Measurements from ENCODE around the gene MPV17L2.
"Not testable (repeated sequence)": the region's sequence is repeated elsewhere in the genome, so short reads cannot be mapped to it uniquely, and the experiment has no call there.

The MPV17L2 gene

DNA sequence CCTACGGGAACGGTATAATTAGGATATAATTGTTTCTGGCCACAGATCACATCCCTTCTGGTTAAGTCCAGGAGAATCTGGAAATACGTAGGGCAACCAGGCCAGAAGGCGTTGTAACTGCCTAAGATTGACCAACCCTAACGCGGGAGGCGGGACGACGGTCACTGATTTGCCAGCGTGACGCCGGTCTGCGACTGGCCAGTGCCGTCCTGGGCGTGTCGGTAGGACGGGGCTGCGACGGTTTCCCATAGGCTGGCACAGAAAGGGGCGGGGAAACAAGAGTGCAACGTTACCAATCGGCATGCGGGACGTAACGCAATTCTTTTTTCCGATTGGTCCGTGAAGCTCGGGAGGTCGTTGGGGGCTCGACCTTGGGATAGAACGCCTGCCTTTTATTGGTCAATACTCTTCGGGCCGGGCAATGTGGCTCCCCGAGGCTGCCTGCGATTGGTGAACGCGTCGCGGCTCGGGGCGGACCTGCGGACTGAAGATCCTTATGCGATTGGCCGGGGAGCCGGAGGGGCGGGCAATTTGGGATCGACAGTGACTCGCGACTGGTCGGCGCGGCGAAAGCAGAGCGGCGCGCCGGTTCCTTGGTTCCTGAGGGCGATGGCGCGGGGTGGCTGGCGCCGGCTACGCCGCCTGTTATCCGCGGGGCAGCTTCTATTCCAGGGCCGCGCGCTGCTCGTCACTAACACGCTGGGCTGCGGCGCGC lies at the start of gene MPV17L2:
TSS of gene MPV17L2 (plus strand) at position 546 of the 715 bp plus-strand sequence. CDS start at position 610, 64 bp downstream.
- peak; percentile 99 for DNase-seq

DNA sequence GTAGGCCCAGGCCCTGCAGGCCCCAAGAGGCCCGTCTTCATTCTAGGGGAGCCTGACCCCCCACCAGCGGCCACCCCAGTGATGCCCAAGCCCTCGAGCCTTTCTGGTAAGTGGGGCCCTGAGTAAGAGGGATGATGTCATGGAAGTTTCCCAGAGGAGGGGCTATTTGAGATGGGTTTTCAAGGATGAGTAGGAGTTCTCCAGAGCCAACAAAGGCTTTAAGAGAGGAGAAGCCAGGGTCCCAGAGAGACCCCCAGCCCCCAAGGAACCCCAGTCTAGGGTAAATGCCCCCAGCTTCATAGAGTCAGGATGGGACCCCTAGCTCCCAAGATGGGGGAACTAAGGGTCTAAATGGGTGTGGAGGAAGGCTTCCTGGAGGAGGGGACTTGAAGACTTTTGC lies 49.1 kb upstream of the MPV17L2 start:
- DNase-seq: no peak

DNA sequence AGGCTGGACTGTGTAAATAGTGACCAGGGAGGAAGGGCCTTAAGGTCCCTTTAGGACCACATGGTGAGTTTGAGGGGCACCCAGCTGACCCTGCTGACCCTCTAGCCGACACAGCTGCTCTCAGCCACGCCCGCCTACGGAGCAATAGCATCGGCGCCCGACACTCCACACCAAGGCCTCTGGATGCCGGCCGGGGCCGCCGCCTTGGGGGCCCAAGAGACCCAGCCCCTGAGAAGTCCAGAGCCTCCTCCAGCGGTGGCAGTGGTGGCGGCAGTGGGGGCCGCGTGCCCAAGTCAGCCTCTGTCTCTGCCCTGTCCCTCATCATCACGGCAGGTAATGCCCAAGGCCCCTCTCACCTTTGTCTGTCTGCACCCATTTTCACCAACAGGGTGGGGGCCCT lies 48.7 kb upstream of the MPV17L2 start:
- DNase-seq: no peak

DNA sequence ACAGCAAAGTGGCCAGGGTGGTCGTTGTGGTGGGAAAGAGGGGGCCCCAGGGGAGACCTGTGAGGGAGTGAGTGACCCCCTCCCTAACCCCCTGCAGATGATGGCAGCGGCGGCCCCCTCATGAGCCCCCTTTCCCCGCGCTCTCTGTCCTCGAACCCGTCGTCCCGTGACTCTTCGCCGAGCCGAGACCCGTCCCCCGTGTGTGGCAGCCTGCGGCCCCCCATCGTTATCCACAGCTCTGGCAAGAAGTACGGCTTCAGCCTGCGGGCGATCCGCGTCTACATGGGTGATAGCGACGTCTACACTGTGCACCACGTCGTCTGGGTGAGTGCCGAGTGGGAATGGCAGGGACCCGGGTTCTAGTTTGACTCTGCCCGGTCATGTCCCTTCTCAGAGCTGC lies 48.1 kb upstream of the MPV17L2 start:
- DNase-seq: no peak

DNA sequence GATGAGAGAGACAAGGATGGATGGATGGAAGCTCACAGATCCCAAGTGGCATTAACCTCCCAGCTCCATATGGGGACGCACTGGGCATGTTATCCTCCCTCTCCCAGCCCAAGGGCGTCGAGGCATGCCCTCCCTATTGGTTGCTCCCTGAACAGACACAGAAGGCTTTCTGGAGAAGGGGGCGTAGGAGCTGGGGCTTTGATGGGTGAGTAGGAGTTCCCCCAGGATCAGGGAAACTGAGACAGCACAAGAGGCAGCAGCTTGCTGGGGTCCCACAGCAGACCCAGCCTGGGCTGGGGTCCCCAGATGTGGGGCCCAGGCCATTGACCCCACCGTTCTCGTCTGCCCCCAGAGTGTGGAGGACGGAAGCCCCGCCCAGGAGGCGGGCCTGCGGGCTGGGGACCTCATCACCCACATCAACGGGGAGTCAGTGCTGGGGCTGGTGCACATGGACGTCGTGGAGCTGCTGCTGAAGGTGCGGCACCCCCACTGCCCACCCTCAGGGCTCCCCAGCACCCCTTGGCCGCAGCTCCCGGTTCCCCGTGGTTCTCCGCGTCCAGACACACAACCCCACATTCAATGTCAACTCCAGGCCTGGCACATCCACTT lies 47.5 kb upstream of the MPV17L2 start:
- DNase-seq: no peak

DNA sequence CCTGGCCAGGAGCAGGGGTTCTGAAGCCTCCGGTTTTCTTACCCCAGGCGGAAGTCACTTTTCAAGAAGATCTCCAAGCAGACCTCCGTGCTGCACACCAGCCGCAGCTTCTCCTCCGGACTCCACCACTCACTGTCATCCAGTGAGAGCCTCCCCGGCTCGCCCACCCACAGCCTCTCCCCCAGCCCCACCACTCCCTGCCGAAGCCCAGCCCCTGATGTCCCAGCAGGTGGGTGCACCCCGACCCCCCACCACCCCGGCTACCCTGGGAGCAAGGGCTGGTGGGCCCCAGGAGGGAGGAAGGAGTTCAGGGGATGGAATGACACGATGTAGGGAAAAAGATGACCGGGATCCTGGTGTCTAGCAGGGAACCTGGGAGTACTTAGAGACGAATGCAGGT lies 45.6 kb upstream of the MPV17L2 start:
- DNase-seq: no peak

DNA sequence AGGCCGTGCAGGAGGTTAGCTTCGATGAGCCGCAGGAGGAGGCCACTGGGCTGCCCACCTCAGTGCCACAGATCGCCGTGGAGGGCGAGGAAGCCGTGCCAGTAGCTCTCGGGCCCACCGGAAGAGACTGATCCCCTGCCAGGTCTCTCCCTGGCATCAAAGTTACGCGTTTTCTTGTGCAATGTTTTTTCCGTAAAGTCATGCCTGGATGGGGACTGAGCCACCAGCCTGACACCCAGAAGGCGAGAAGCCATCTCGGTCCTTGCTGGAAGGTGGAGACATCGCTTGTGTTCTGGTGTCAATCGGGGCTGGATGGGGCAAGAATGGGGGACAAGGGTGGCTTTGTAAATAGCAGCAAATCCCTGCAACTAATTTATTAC lies 43.4 kb upstream of the MPV17L2 start:
- DNase-seq: no peak

DNA sequence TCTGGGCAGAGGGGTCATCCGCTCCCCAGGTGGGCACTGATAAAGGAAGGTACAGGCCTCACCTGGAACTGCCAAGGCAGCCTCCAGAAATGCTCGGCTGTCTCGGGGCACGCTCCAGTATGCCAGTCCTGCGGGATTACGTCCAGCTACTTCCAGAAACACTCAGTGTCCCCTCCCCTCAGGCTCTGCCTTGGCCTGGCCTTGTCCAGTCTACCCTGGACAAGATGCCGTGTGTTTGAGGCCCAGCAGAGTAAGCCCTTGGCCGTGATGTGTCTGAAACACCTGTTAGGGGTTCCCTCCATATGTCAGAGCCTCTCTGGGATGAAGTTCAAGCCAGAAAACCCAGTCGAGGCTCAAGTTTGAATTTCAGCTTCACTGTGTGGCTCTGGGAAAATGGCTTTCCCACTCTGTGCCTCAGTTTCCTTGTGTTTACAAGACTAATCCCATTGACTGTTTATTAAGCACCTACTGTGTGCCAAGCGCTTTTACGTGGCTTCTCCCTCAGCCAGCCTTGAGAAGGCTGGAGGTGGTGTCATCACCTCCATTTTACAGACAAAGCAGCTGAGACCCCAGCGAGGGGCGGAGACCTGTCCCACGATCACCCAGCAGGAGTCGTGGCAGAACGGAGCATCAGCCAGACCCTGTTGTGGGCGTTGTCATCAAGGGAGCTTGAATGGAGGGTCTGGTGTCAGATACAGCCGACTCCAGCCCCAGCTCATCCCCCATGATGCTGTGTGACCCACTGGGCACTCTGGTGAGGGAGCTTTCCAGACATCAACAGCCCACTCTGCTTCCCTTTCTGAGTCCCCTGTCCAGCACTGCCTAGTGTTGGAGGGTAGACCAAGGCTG lies 42.0 kb upstream of the MPV17L2 start:
- no peak for DNase-seq

DNA sequence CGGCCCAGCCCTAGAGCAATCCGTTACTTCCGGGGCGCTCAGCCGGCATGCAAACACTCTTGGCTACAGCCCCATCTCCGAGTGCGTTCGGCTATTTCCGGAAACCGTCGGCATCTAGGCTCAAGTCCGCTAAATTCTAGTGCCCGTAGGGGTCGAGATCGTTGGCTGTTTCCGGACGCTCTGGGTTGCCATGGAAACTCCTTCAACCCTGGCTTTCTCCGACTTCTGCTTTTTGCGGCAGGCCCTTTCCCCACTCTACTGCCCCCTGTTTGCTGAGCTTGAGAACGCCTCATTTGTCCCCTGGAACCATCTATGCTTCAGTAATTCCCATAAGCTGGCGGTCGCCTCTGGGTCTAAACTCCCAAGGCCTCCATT lies 40.6 kb upstream of the MPV17L2 start:
- DNase-seq: peak; percentile 96

DNA sequence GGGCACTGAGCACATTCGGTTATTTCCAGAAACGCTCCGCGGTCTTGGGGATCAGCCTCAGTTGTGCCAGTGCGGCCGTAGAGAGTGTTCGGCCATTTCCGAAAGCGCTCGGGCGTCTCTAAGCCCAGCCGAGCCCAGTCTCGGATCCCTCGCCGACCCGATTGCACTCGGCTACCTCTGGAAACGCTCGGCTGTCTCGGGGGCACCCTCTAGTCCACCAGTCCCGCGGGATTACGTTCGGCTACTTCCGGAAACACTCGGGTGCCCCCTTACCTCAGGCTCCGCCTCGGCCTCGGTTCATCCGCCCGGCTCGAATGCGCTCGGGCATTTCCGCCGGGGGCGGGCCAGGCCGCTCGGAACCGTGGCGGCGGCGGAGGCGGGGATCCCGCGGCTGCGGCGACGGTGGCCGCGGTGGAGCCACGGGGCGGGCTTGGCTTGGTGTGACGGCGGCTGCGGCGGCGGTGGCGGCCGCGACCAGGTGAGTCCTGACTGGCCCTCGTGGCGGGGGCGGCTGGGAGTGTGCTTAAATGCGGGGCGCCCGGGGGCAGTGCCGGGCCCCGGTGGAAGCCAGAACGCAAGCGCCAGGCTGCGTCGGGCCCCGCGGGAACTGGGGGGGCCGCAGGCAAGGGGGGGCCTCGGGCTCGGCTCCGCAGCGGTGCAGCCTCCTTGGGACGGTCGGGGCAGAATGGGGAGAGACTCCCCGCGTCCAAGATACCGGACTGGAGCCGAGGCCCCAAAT lies 40.0 kb upstream of the MPV17L2 start, which contains the start of gene PIK3R2:
TSS of gene PIK3R2 (plus strand) at position 347 of the 739 bp plus-strand sequence. CDS start 2,717 bp downstream, outside the sequence.
- DNase-seq: peak; percentile 99

DNA sequence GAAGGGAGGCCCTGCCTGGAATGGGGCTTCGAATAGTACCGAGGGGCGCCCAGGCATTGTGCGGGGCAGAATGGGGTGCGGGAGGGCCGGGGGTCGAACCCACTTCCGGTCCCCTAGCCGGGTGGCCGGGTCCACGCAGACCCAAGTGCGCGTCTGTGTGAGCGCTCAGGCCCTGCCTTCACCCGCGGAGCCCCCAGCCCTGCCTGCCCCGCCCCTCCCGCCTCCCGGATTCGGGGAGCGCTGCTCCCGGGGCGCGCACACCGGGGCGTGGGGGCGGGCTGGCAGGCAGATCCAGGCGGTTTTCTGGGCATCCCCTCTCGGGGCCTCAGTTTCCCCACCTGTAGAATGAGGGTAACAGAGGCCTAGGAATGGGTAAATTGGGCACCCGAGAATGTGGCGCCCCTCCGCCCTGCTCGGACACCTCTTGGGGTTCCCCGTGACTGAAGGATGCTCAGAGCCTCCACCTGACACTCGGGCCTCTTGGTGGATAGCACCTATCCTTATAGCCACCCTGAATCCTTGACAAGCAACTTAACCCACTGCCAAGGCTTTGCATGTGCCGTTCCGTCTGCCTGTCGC lies 39.4 kb upstream of the MPV17L2 start:
- DNase-seq: no peak

DNA sequence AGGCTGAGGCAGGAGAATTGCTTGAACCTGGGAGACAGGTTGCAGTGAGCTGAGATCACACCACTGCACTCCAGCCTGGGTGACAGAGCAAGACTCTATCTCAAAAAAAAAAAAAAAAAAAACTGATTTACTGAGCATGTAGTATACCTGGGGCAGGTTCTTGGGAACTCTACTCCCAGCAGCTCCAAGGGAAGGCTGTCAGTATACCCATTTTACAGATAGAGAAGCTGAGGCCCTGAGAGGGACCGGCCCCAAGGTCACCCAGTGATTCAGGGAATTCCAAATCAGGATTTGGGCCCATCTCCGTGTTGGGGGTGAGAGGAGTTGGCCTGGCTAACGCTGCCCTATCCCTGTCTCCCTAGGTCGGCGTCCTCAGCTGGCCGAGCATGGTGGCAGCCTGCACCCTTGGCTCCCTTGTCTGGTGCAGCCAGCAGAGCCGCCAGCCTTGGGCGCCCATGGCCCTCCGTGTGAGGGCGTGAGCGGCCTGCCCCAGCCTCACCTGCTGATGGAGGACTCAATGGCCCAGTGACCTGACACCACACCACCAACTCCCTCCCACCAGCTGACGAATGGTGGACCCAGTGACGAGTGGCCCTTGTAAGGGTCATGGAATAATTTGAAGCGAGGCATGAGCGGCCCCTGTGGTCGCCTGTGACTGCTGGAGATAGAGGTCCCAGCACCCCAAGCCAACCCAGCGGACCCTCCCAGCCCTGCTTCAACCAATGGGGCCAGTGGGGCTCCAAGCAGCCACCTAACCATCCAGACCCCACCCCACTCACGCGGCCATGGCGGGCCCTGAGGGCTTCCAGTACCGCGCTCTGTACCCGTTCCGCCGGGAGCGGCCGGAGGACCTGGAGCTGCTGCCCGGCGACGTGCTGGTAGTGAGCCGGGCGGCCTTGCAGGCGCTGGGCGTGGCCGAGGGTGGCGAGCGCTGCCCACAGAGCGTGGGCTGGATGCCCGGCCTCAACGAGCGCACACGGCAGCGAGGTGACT lies 37.6 kb upstream of the MPV17L2 start:
- no peak for DNase-seq

DNA sequence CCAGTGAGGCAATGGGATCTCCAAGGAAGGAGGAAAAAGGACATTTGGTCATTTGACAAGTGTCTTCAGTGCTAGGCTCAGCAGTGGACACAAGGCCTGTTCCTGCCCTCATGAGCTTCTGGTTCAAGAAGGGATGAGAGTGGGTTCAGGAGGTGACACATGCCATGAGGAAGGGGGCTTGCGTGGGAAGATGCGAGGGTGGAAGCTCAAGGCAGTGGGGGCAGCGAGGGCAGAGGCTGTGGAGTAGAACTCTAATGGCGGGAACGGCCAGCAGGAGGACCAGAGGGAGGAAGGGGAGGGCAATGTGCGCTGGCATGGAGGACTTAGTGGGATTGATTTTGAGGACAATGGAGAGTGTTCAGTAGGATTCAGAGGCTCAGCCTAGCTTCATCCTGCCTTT lies 36.8 kb upstream of the MPV17L2 start:
- no peak for DNase-seq

DNA sequence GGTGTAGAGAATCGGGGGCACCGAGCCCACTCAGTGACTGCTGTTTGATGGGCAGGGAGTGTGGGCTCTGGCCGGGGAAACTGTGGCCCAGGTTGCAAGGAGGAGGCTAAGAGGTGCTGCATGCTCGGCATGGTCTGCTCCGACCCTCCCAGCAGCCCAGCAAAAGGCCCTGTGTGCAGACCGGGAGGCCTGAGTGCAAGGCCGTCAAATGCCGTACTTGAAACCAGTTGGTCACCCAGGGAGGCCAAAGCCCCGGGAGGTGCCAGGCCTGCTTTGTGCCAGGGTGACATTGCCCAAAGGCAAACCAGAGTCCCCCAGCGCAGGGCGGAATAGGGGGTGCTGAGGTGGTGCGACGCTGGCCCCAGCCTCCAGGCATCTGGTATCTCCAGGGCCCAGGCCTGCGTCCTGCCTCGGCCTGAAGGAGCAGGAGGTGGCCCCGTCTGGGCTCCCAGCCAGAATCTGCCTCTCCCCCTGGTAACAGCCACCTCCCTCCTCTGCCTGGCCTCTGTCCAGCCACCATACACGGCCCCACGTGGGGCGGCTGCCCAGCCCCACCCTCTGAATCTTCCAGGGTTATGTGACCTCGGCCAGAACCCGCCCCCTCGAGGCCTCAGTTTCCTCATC lies 36.1 kb upstream of the MPV17L2 start:
- peak; percentile 86 for DNase-seq

DNA sequence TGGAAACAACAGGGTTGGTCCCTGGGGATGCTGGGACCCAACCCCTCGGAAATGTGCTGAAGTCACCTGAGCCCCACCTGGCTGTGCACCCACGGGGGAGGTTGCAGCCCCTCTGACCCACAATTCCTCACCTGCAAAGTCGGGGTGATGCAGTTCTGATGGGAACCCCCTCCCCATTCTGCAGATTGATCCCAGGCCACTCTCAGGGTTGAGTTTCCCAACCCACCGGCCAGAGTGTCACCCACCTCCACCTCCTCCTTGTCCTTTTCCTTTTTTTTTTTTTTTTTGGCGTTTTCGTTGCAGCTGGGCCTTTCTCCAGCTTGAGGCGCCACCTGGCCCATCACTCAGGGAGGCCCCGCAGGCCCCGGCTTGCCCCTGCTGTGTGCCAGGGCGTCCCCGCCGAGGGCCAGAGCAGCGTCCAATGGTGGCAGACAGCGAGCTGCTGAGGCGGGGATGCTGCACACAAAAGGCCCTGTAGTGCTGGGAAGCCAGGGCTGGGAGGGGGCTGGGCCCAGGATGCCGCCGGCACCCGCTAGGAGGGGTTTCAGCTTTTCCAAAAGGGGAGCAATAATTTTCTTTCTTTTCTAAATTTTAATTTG lies 35.5 kb upstream of the MPV17L2 start:
- no peak for DNase-seq

DNA sequence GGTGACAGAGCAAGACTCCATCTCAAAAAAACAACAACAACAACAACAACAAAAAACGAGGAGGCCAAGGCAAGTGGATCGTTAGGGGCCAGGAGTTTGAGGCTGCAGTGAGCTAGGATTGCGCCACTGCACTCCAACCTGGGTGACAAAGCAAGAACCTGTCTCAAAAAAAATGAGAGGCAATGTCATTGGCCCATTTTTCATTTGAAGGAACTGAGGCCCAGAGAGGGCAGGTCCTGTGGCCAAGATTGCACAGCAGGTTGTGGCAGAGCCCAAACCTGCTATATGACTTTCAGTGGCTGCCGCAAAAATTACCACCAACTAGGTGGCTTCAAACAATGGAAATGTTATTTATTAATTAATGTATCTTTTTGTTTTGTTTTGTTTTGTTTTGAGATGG lies 34.6 kb upstream of the MPV17L2 start:
- DNase-seq: no peak

DNA sequence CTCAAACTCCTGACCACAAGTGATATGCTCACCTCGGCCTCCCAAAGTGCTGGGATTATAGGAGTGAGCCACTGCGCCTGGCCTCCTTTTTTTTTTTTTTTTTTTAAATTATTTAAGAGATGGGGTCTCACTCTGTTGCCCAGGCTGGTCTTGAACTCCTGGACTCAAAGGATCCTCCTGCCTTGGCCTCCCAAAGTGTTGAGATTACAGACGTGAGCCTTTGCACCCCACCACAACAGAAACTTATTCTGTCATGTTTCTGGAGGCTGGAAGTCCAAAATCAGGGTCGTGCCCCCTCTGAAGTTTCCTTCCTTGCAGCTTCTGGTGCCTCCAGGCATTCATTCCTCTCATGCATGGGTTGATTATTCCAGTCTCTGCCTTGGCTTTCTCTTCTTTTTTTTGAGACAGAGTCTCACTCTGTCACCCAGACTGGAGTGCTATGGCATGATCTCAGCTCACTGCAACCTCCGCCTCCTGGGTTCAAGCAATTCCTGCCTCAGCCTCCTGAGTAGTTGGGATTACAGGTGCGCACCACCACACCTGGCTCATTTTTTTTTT lies 33.9 kb upstream of the MPV17L2 start:
- not testable (repeated sequence) for DNase-seq

DNA sequence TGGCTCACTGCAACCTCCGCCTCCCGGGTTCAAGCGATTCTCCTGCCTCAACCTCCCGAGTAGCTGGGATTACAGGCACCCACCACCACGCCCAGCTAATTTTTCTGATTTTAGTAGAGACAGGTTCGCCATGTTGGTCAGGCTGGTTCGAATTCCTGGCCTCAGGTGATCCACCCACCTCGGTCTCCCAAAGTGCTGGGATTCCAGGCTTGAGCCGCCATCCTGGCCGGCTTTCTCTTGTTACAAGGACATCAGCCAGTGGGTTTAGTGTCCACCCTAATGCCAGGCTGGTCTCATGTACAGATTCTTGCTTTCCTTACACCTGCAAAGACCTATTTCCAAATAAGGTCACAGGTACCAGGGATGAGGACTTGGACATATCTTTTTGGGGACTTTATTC lies 33.2 kb upstream of the MPV17L2 start:
- DNase-seq: no peak

DNA sequence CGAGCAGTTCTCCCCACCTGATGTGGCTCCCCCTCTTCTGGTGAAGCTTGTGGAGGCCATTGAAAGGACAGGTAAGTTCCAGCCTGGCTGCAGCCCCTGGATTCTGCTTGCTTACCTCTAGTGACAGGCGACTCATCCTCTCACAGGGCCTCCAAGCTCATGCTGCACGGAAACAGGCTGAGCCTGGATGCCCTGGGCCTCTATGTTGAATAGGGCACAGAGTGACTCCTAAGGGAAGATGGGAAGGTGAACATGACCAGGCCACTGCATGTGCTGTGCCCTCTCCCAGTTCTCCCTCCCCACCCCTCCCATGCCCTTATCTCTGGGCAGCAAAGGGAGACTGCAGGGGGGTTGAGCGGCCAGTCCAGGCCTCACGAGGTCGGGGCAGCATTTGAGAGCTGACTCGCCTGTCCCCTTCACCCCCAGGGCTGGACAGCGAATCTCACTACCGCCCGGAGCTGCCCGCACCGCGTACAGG lies 32.5 kb upstream of the MPV17L2 start:
- no peak for DNase-seq
